ENCODE data around the gene CALM3. TPM values are rescaled to one million over a fixed set of nuclear protein-coding genes. Genes with fewer than 3 reads are reported as not detected.

CALM3 gene
- total and polyA plus RNA-seq, 2 of the 13 experiments (the other 11 are each of a cell fraction or from before 2014, with no cell fraction given): 239 to 258 TPM

DNA sequence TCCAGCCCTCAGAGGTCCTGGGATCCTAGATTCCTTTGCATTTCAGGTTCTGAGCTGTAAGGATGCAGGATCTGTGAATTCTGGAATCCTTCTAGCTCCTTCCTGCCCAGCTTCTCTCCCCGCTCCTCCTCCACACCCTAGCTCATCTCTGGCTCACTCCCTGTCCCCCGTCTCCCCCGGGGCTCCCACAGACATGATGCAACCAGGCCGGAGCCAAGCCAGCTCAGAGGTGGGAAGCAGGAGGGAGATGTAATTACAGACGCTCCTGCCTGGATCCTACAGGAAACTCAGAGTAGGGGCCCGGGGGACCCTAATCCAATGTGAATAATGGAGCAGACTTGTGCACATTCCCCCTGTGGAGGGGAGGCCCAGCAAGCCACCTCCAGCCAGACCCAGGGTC lies 30.4 kb downstream of the CALM3 start:
- H3K4me2 ChIP-seq (ENCODE audit: low read depth, low read length): no peak overlapping the region
- TF ChIP-seq ZC3H13 (CRISPR knock-in tag; IDR thresholded peaks at IDR 0.05): no peak
- TF ChIP-seq ZNF674 (CRISPR knock-in tag; IDR thresholded peaks at IDR 0.05; ENCODE audit: low read depth): no peak
- TF ChIP-seq, protein P1, sequence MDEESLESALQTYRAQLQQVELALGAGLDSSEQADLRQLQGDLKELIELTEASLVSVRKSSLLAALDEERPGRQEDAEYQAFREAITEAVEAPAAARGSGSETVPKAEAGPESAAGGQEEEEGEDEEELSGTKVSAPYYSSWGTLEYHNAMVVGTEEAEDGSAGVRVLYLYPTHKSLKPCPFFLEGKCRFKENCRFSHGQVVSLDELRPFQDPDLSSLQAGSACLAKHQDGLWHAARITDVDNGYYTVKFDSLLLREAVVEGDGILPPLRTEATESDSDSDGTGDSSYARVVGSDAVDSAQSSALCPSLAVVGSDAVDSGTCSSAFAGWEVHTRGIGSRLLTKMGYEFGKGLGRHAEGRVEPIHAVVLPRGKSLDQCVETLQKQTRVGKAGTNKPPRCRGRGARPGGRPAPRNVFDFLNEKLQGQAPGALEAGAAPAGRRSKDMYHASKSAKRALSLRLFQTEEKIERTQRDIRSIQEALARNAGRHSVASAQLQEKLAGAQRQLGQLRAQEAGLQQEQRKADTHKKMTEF (CRISPR knock-in tag; IDR thresholded peaks at IDR 0.05): no peak
- no peak for TF ChIP-seq ADNP (CRISPR knock-in tag; IDR thresholded peaks at IDR 0.05)
- TF ChIP-seq, protein P2, sequence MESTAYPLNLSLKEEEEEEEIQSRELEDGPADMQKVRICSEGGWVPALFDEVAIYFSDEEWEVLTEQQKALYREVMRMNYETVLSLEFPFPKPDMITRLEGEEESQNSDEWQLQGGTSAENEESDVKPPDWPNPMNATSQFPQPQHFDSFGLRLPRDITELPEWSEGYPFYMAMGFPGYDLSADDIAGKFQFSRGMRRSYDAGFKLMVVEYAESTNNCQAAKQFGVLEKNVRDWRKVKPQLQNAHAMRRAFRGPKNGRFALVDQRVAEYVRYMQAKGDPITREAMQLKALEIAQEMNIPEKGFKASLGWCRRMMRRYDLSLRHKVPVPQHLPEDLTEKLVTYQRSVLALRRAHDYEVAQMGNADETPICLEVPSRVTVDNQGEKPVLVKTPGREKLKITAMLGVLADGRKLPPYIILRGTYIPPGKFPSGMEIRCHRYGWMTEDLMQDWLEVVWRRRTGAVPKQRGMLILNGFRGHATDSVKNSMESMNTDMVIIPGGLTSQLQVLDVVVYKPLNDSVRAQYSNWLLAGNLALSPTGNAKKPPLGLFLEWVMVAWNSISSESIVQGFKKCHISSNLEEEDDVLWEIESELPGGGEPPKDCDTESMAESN (CRISPR knock-in tag; conservative IDR thresholded peaks at IDR 0.05): no peak
- TF ChIP-seq SMYD3 (CRISPR knock-in tag; IDR thresholded peaks at IDR 0.05): no peak
- no peak for TF ChIP-seq ZNF788 (CRISPR knock-in tag; IDR thresholded peaks at IDR 0.05; ENCODE audit: borderline replicate concordance)
- no peak for TF ChIP-seq ZFP1 (CRISPR knock-in tag; IDR thresholded peaks at IDR 0.05)
- TF ChIP-seq THYN1 (CRISPR knock-in tag; IDR thresholded peaks at IDR 0.05; ENCODE audit: borderline replicate concordance, low read depth): no peak
- TF ChIP-seq ELF1 (CRISPR knock-in tag; IDR thresholded peaks at IDR 0.05): no peak
- no peak for TF ChIP-seq KDM1A (CRISPR knock-in tag; IDR thresholded peaks at IDR 0.05)
- BruUV-seq (replicated peaks): no TSS peak
- H3K4me1 ChIP-seq (ENCODE audit: insufficient read depth, low read length): no peaks in the 10 kb centered on the region
- H2AFZ ChIP-seq (ENCODE audit: low read length): no peak overlapping the region
- ChIA-PET POLR2A (no interaction called here), CTCF (ENCODE audit: low intra/inter-chr PET ratio, low total read pairs) (no interaction called here)
- no peak overlapping the region for H3K4me3 ChIP-seq (replicated peaks in 1 of 3; ENCODE audit: insufficient read depth in 1 of 3, low read depth in 2 of 3, low read length in 3 of 3)
- H3K27ac ChIP-seq (ENCODE audit: extremely low read length, insufficient read depth, low read length): no peak overlapping the region
- WGBS (ENCODE audit: low lambda C conversion rate): 6% methylated on average over 6 of the region's 6 CpGs
- no peaks in the 10 kb centered on the region for H3K36me3 ChIP-seq (replicated peaks in 1 of 2; ENCODE audit: control insufficient read depth in 1 of 2, insufficient read depth in 2 of 2, low read length in 2 of 2)
- FAIRE-seq: no peak
- H4K20me1 ChIP-seq (ENCODE audit: insufficient read depth, low read length): no peaks in the 10 kb centered on the region
- no peaks in the 10 kb centered on the region for H3K9me3 ChIP-seq (ENCODE audit: low read length)
- no peak for DNase-seq (ENCODE audit: low spot score)
- intact Hi-C loops (cut with micrococcal nuclease; ENCODE audit: unreplicated experiment) (no loop called here), in situ Hi-C loops (cut with HindIII; ENCODE audit: extremely low pct_ligation_motif_present, low pct_unique_long_range_greater_than_20kb) (no loop called here)
- ATAC-seq: no peak
- H3K27me3 ChIP-seq (ENCODE audit: control insufficient read depth in 1 of 2, insufficient read depth in 2 of 2, low read length in 2 of 2): peaks cover 8 to 25% of the 10 kb centered on the region in 2 experiments; a peak in 4 of 5 replicates
- no peak overlapping the region for H3K9ac ChIP-seq (ENCODE audit: insufficient read depth, low read depth, low read length)
- no peaks in the 10 kb centered on the region for H3K79me2 ChIP-seq (ENCODE audit: insufficient read depth, low read length)

Measured in HepG2 (cell line).